SU-DHL-6 (cell line): ENCODE results near the gene SF3B5.

Experiments used
- H2AFZ ChIP-seq: fragments of 200-600 bp; sonication (generic); 2 replicates; pipeline ENCODE4 v1.6.1; 2014; ENCODE audit warnings: low read depth, mild to moderate bottlenecking, moderate library complexity, mixed read lengths, antibody characterized with exemption, low read length; ENCODE audit not compliant: severe bottlenecking
- H3F3A ChIP-seq: fragments of 200-600 bp; shearing (Covaris generic); 2 replicates; pipeline ENCODE4 v1.6.0; 2016; ENCODE audit warnings: antibody characterized with exemption, mild to moderate bottlenecking; ENCODE audit not compliant: insufficient read depth
- H3K27ac ChIP-seq: fragments of 200-600 bp; sonication (generic); 2 replicates; pipeline ENCODE4 v1.5.1; 2016; ENCODE audit warnings: low read depth, mild to moderate bottlenecking, low read length, moderate library complexity, mixed read lengths
- H3K27me3 ChIP-seq: fragments of 200-600 bp; sonication (generic), shearing (Covaris generic); 2 replicates; pipeline ENCODE4 v1.6.0; 2014; ENCODE audit warnings: mild to moderate bottlenecking, low read length
- H3K36me3 ChIP-seq: fragments of 200-600 bp; sonication (generic); 2 replicates; pipeline ENCODE4 v1.6.1; 2014; ENCODE audit warnings: mild to moderate bottlenecking, low read length, mixed read lengths
- H3K4me2 ChIP-seq: fragments of 300-600, 200-600 bp; shearing (Covaris generic), sonication (generic); 2 replicates; pipeline ENCODE4 v1.6.0; 2014; ENCODE audit warnings: low read length, low read depth, mild to moderate bottlenecking; ENCODE audit not compliant: poor library complexity, severe bottlenecking
- H3K4me3 ChIP-seq: fragments of 200-600 bp; sonication (generic); 2 replicates; pipeline ENCODE4 v1.5.1; 2014; ENCODE audit warnings: antibody characterized with exemption, low read length, mild to moderate bottlenecking, mixed read lengths; ENCODE audit not compliant: insufficient read depth, poor library complexity, severe bottlenecking
- H3K79me2 ChIP-seq: fragments of 200-600 bp; sonication (generic); 2 replicates; pipeline ENCODE4 v1.6.1; 2014; ENCODE audit warnings: mild to moderate bottlenecking, low read length, moderate library complexity; ENCODE audit not compliant: insufficient read depth
- H3K9ac ChIP-seq: fragments of 200-600 bp; sonication (generic); 2 replicates; pipeline ENCODE4 v1.7.0; 2014; ENCODE audit warnings: mild to moderate bottlenecking, low read length
- H3K9me2 ChIP-seq: fragments of 200-600 bp; sonication (generic); replicated peaks from 2 replicates; pipeline ENCODE4 v1.6.1; 2014; ENCODE audit warnings: low read length; ENCODE audit not compliant: insufficient read depth
- H3K9me3 ChIP-seq: fragments of 200-600 bp; sonication (generic); 2 replicates; pipeline ENCODE4 v1.6.1; 2014; ENCODE audit warnings: low read length, mixed read lengths; ENCODE audit not compliant: insufficient read depth
- H4K20me1 ChIP-seq: fragments of 200-600 bp; sonication (generic); 2 replicates; pipeline ENCODE4 v1.6.1; 2014; ENCODE audit warnings: low read depth, mild to moderate bottlenecking, antibody characterized with exemption, low read length, moderate library complexity, mixed read lengths
- CTCF ChIP-seq: fragments of 200-600 bp; sonication (generic); IDR thresholded peaks from one replicate; pipeline ENCODE4 v1.5.1; 2017; ENCODE audit warnings: antibody characterized with exemption, mild to moderate bottlenecking, low read length, moderate library complexity; ENCODE audit not compliant: insufficient read depth, poor library complexity, severe bottlenecking
- EZH2phosphoT487 ChIP-seq: fragments of 200-600 bp; sonication (generic), shearing (Covaris generic); conservative IDR thresholded peaks from 2 replicates; pipeline ENCODE4 v1.6.1; 2018; ENCODE audit warnings: mild to moderate bottlenecking, antibody characterized with exemption, low read length, moderate library complexity, mixed read lengths

Gene SF3B5

GRCh38 chr6:144055121-144055931 is 40.0 kb downstream of the SF3B5 start:
- H3K9me3 ChIP-seq, result no peaks in the 10 kb centered on the region
- H3K9me2 ChIP-seq, result no peaks in the 10 kb centered on the region
- no peaks in the 10 kb centered on the region for H4K20me1 ChIP-seq
- H3K36me3 ChIP-seq, result no peaks in the 10 kb centered on the region
- no peak for TF ChIP-seq EZH2phosphoT487
- TF ChIP-seq CTCF, result no peak
- H3K79me2 ChIP-seq, result no peaks in the 10 kb centered on the region
- no peak overlapping the region for H2AFZ ChIP-seq
- no peaks in the 10 kb centered on the region for H3K27me3 ChIP-seq
- no peak overlapping the region for H3K4me2 ChIP-seq
- no peaks in the 10 kb centered on the region for H3F3A ChIP-seq
- no peak overlapping the region for H3K27ac ChIP-seq
- H3K9ac ChIP-seq, result no peak overlapping the region
- H3K4me3 ChIP-seq, result no peak overlapping the region

GRCh38 chr6:144053601-144054000 is 41.8 kb downstream of the SF3B5 start:
- Histone ChIP-seq H3K27me3 (no peaks in the 10 kb centered on the region), H3K36me3 (no peaks in the 10 kb centered on the region), H4K20me1 (no peaks in the 10 kb centered on the region), H2AFZ (no peak overlapping the region), H3K4me3 (no peak overlapping the region), H3F3A (no peaks in the 10 kb centered on the region), H3K79me2 (no peaks in the 10 kb centered on the region), H3K9me2 (no peaks in the 10 kb centered on the region), H3K27ac (no peak overlapping the region), H3K4me2 (no peak overlapping the region), H3K9me3 (no peaks in the 10 kb centered on the region), H3K9ac (no peak overlapping the region)
- TF ChIP-seq CTCF (no peak), EZH2phosphoT487 (no peak)

- no peak overlapping the region for H3K27ac ChIP-seq
- no peaks in the 10 kb centered on the region for H4K20me1 ChIP-seq
- no peak overlapping the region for H2AFZ ChIP-seq
- no peaks in the 10 kb centered on the region for H3F3A ChIP-seq
- H3K4me2 ChIP-seq, result no peak overlapping the region
- no peak for TF ChIP-seq CTCF
- no peak for TF ChIP-seq EZH2phosphoT487
- H3K36me3 ChIP-seq, result no peaks in the 10 kb centered on the region
- H3K9me3 ChIP-seq, result no peaks in the 10 kb centered on the region
- H3K9ac ChIP-seq, result no peak overlapping the region
- no peaks in the 10 kb centered on the region for H3K79me2 ChIP-seq
- H3K4me3 ChIP-seq, result no peak overlapping the region
- H3K9me2 ChIP-seq, result no peaks in the 10 kb centered on the region
- H3K27me3 ChIP-seq, result no peaks in the 10 kb centered on the region
These were observed 42.9 kb downstream of the SF3B5 start for GRCh38 chr6:144052488-144052887.
